Left forelimb (tissue), 1 donor: ENCODE measurements around the gene ZRANB3.
"Not testable (repeated sequence)": the region's sequence is repeated elsewhere in the genome, so short reads cannot be mapped to it uniquely, and the experiment has no call there.

Experiments used
- DNase-seq: peaks from one replicate; pipeline ENCODE4 v3.0.0-alpha.2; 2018; ENCODE audit warnings: low spot score

The ZRANB3 gene

GRCh38 chr2:135320465-135321355, 210.3 kb downstream of the ZRANB3 start:
- no peak for DNase-seq

GRCh38 chr2:135318808-135319207, 212.2 kb downstream of the ZRANB3 start:
- DNase-seq: no peak

GRCh38 chr2:135317375-135317774, 213.6 kb downstream of the ZRANB3 start:
- DNase-seq: no peak

- no peak for DNase-seq
These were observed 219.1 kb downstream of the ZRANB3 start for GRCh38 chr2:135311962-135312361.

- DNase-seq: no peak
These were observed 219.8 kb downstream of the ZRANB3 start for GRCh38 chr2:135311268-135311667.

- DNase-seq: no peak
These were observed 226.3 kb downstream of the ZRANB3 start for GRCh38 chr2:135304694-135305093.

- no peak for DNase-seq
These were observed 231.3 kb downstream of the ZRANB3 start for GRCh38 chr2:135299658-135300244.

GRCh38 chr2:135299165-135299564, 231.9 kb downstream of the ZRANB3 start:
- no peak for DNase-seq

- DNase-seq: not testable (repeated sequence)
These were observed 243.9 kb downstream of the ZRANB3 start for GRCh38 chr2:135287121-135287520.

- no peak for DNase-seq
These were observed 245.6 kb downstream of the ZRANB3 start for GRCh38 chr2:135285391-135285790.

- DNase-seq: no peak
These were observed 249.6 kb downstream of the ZRANB3 start for GRCh38 chr2:135281379-135281778.

GRCh38 chr2:135279209-135279608, 251.8 kb downstream of the ZRANB3 start:
- no peak for DNase-seq

- no peak for DNase-seq
These were observed 254.5 kb downstream of the ZRANB3 start for GRCh38 chr2:135276525-135276924.

- DNase-seq: no peak
These were observed 260.0 kb downstream of the ZRANB3 start for GRCh38 chr2:135271006-135271405.

GRCh38 chr2:135265960-135266490, 265.0 kb downstream of the ZRANB3 start:
- DNase-seq: no peak

GRCh38 chr2:135259123-135259522, 271.9 kb downstream of the ZRANB3 start:
- no peak for DNase-seq

- no peak for DNase-seq
These were observed 272.8 kb downstream of the ZRANB3 start for GRCh38 chr2:135258193-135258592.

- DNase-seq: no peak
These were observed 273.5 kb downstream of the ZRANB3 start for GRCh38 chr2:135257383-135258090.

- DNase-seq: no peak
These were observed 274.3 kb downstream of the ZRANB3 start for GRCh38 chr2:135256531-135257260.

- DNase-seq: no peak
These were observed 275.8 kb downstream of the ZRANB3 start for GRCh38 chr2:135255208-135255607.

GRCh38 chr2:135252805-135253458, 278.1 kb downstream of the ZRANB3 start:
- no peak for DNase-seq
